ENCODE results near the gene NUSAP1. TPM values are rescaled to one million over a fixed set of nuclear protein-coding genes. Genes with fewer than 3 reads are reported as not detected.
"Not testable (repeated sequence)": the region's sequence is repeated elsewhere in the genome, so short reads cannot be mapped to it uniquely, and the experiment has no call there.

NUSAP1 gene
- total RNA-seq, 1 donor from 2014 or later = 15.7 TPM

DNA sequence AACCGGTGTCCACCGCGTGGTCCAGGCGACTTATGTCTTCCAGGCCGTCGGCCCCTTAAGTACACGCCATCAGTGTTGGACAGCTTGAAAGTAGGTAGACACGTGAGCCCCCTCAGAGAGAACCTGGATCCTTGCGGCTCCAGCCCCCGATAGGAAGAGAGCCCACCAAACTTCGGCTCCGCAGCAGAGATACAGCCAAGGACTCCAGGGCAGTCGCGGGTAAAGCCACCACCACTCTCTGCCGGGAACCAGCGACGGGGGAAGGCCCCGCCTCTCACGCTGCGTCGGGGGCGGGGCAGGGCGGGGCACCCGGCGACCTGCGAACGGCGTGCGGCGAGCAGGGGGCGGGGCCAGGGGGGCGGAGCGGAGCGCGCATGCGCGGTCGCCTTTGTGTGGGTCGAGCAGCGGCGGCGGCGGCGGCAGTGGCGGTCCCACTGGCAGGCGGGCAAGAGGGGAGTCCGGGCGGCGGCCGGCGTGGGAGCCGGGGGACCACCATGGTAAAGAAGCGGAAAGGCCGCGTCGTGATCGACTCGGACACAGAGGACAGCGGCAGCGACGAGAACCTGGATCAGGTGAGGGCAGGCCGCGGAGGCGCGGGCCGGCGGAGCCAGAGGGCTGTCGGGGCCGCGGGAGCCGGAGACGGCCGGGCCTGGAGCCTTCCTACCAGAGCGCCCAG lies 84.2 kb downstream of the NUSAP1 start, which contains the start of gene RTF1:
Gene RTF1 (plus strand): TSS at position 354 of the 676 bp plus-strand sequence. CDS start 21 bp downstream, at position 375.
- no peaks in the 10 kb centered on the region for H3K36me3 Mint-ChIP-seq (ENCODE audit: low read depth)
- H3K4me3 Mint-ChIP-seq (ENCODE audit: unreplicated experiment) = peak within 1 kb of the TSS; percentile 84
- H3K27ac Mint-ChIP-seq (ENCODE audit: unreplicated experiment) = peak within 1 kb of the TSS; percentile 98
- no peaks in the 10 kb centered on the region for H3K27me3 Mint-ChIP-seq (ENCODE audit: low read depth)
- no peaks in the 10 kb centered on the region for H3K9me3 Mint-ChIP-seq (ENCODE audit: low read depth)
- H3K4me1 Mint-ChIP-seq (ENCODE audit: low read depth) = peaks cover 36% of the 10 kb centered on the region
- TF ChIP-seq, protein P1, sequence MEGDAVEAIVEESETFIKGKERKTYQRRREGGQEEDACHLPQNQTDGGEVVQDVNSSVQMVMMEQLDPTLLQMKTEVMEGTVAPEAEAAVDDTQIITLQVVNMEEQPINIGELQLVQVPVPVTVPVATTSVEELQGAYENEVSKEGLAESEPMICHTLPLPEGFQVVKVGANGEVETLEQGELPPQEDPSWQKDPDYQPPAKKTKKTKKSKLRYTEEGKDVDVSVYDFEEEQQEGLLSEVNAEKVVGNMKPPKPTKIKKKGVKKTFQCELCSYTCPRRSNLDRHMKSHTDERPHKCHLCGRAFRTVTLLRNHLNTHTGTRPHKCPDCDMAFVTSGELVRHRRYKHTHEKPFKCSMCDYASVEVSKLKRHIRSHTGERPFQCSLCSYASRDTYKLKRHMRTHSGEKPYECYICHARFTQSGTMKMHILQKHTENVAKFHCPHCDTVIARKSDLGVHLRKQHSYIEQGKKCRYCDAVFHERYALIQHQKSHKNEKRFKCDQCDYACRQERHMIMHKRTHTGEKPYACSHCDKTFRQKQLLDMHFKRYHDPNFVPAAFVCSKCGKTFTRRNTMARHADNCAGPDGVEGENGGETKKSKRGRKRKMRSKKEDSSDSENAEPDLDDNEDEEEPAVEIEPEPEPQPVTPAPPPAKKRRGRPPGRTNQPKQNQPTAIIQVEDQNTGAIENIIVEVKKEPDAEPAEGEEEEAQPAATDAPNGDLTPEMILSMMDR (IDR thresholded peaks at IDR 0.05) = no peak
- peak; percentile 95 for DNase-seq (ENCODE audit: low spot score)

DNA sequence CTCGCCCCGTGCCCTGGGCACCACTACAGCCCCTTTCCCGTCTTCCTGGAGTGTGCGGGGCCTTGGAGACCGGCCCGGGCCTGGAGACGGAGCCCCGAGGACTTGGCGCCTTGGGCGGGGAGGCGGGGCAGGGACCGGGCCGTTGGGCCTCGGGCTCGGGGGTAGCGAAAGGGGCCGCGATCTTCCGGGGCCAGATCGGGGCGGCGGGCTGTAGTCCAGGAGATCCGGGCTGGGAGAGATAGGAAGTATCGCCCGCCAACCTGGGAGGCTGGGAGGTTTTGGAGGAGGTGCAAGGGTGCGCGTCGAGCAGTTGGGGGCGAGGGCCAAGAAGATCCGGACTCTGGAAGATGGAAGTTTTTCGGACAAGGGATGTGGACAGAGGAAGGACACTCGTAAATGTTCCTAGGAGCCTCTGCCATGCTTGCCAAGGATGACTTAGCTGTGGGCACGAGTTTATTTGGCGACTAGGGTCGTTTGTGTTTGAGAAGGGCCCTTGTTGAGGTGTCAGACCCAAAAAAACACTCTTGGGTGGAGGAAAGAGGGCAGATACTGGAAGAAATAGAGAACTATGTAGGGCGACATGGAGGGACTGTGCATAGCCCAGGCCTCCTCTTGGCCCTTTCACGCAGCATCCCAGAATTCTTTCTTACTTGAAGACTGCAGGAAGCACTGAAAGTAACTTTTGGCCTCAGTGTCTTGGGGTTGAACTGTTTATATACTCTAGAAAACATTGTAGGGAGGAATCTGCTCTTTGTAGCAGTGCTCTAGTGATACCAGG lies 84.9 kb downstream of the NUSAP1 start:
- Mint-ChIP-seq H3K27me3 (ENCODE audit: low read depth) (no peaks in the 10 kb centered on the region), H3K27ac (ENCODE audit: unreplicated experiment) (peak overlapping the region; percentile 95), H3K36me3 (ENCODE audit: low read depth) (no peaks in the 10 kb centered on the region), H3K9me3 (ENCODE audit: low read depth) (no peaks in the 10 kb centered on the region), H3K4me3 (ENCODE audit: unreplicated experiment) (peak overlapping the region; percentile 84), H3K4me1 (ENCODE audit: low read depth) (peaks cover 42% of the 10 kb centered on the region)
- TF ChIP-seq, protein P1 (IDR thresholded peaks at IDR 0.05) = no peak
- peak; percentile 90 for DNase-seq (ENCODE audit: low spot score)

DNA sequence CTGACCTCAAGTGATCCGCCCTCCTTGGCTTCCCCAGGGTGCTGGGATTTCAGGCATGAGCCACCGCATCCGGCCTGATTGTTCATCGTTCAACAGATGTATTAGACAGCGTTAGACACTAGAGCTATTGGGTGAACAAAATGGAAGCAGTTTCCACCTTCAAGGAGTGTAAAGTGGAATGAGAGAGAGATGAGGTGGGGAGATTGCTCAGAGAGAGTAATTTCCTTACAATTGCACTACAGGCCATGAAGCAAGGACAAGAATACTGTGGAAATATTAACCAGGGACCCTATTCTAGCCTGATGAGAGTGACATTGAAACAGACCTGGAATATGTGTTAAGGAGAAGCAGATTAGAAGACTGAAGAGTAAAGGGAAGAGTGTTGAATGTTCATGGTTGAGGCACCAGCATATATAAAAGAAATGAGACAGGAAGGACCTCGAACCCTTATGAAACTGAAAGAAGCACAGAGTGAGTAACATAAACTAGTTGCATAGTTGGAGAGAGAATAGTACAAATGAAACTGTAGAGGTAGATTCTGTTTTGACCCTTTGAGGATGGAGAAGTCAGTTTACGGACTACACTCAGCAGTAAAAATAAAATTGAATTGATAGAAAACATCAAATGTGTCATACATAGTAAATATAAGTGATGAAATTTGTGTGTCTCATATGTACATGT lies 91.4 kb downstream of the NUSAP1 start:
- peak; percentile 24 for DNase-seq (ENCODE audit: low spot score)
- TF ChIP-seq, protein P1 (IDR thresholded peaks at IDR 0.05) = no peak
- no peaks in the 10 kb centered on the region for H3K27me3 Mint-ChIP-seq (ENCODE audit: low read depth)
- no peaks in the 10 kb centered on the region for H3K36me3 Mint-ChIP-seq (ENCODE audit: low read depth)
- H3K4me3 Mint-ChIP-seq (ENCODE audit: unreplicated experiment) = no peak overlapping the region
- peaks cover 20% of the 10 kb centered on the region for H3K4me1 Mint-ChIP-seq (ENCODE audit: low read depth)
- no peak overlapping the region for H3K27ac Mint-ChIP-seq (ENCODE audit: unreplicated experiment)
- no peaks in the 10 kb centered on the region for H3K9me3 Mint-ChIP-seq (ENCODE audit: low read depth)

DNA sequence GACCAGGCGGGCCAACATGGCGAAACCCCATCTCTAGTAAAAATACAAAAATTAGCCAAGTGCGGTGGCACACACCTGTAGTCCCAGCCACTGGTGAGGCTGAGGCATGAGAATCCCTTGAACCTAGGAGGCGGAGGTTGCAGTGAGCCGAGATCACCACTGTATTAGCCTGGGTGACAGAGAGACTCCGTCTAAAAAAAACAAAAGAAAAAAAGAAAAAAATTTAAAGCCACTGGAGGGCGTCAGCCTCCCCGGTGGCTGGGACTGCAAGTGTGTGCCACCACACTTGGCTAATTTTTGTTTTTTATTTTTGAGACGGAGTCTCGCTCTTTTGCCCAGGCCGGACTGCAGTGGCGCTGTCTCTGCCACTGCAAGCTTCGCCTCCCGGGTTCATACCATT lies 92.1 kb downstream of the NUSAP1 start:
- Mint-ChIP-seq H3K4me3 (ENCODE audit: unreplicated experiment) (no peak overlapping the region), H3K27me3 (ENCODE audit: low read depth) (no peaks in the 10 kb centered on the region), H3K36me3 (ENCODE audit: low read depth) (no peaks in the 10 kb centered on the region), H3K4me1 (ENCODE audit: low read depth) (peaks cover 21% of the 10 kb centered on the region), H3K27ac (ENCODE audit: unreplicated experiment) (no peak overlapping the region), H3K9me3 (ENCODE audit: low read depth) (no peaks in the 10 kb centered on the region)
- TF ChIP-seq, protein P1 (IDR thresholded peaks at IDR 0.05) = no peak
- peak; percentile 19 for DNase-seq (ENCODE audit: low spot score)

DNA sequence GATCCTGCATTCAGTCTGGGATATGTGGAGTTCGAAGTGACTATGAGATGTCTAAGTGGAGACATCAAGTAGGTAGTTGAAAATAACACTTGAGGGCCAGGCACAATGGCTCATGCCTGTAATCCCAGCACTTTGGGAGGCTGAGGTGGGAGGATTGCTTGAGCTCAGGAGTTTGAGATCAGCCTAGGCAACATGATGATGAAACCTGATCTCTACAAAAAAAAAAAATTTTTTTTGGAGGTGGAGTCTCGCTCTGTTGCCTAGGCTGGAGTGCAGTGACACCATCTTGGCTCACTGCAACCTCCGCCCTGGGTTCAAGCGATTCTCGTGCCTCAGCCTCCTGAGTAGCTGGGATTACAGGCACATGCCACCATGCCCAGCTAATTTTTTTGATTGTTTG lies 93.2 kb downstream of the NUSAP1 start:
- DNase-seq (ENCODE audit: low spot score); H3K9me3 Mint-ChIP-seq (ENCODE audit: low read depth); H3K36me3 Mint-ChIP-seq (ENCODE audit: low read depth); H3K4me3 Mint-ChIP-seq (ENCODE audit: unreplicated experiment); H3K27me3 Mint-ChIP-seq (ENCODE audit: low read depth); H3K27ac Mint-ChIP-seq (ENCODE audit: unreplicated experiment): not testable (repeated sequence)
- peaks cover 14% of the 10 kb centered on the region for H3K4me1 Mint-ChIP-seq (ENCODE audit: low read depth)
